Calu3 (cell line): ENCODE results near the gene LAMA2. TPM values are rescaled to one million over a fixed set of nuclear protein-coding genes. Genes with fewer than 3 reads are reported as not detected.

ENCODE experiments used
- BruUV-seq: library from RNA; stranded (reverse); fragments of 400-500 nt; replicated peaks from 2 replicates; lab custom pipeline; 2021; lab: Mats Ljungman, UMichigan
- CTCF ChIA-PET: fragments of 300-600 bp; sonication (Branson Sonifier 250); formaldehyde crosslinking; loops from one replicate; lab custom pipeline; 2022; ENCODE audit warnings: antibody characterized with exemption; lab: Charles Lee
- DNase-seq: peaks from one replicate; pipeline ENCODE4 v3.0.0; 2022
- H3K27ac Mint-ChIP-seq: one replicate; pipeline ENCODE4 v1.8.0; 2022; ENCODE audit warnings: mixed read lengths; ENCODE audit not compliant: unreplicated experiment
- H3K27me3 Mint-ChIP-seq: one replicate; pipeline ENCODE4 v1.8.0; 2022; ENCODE audit warnings: mixed read lengths; ENCODE audit not compliant: unreplicated experiment
- H3K36me3 Mint-ChIP-seq: one replicate; pipeline ENCODE4 v1.8.0; 2022; ENCODE audit warnings: mild to moderate bottlenecking, moderate library complexity, mixed read lengths; ENCODE audit not compliant: insufficient read depth, unreplicated experiment
- H3K4me1 Mint-ChIP-seq: one replicate; pipeline ENCODE4 v1.8.0; 2022; ENCODE audit warnings: mild to moderate bottlenecking, low read depth, mixed read lengths; ENCODE audit not compliant: unreplicated experiment
- H3K4me3 Mint-ChIP-seq: one replicate; pipeline ENCODE4 v1.8.0; 2022; ENCODE audit warnings: mild to moderate bottlenecking, low read depth, moderate library complexity, mixed read lengths; ENCODE audit not compliant: unreplicated experiment
- H3K9me3 Mint-ChIP-seq: one replicate; pipeline ENCODE4 v1.8.0; 2022; ENCODE audit warnings: low read depth, mixed read lengths; ENCODE audit not compliant: unreplicated experiment
- intact Hi-C: fragments of 100-400 bp; cut with micrococcal nuclease; formaldehyde crosslinking; loops from one replicate; pipeline ENCODE4 v1.10.0; 2022; ENCODE audit not compliant: unreplicated experiment
- total RNA-seq: library from RNA; stranded (reverse); gene quantifications from 2 replicates; pipeline ENCODE4 v1.2.3, GENCODE V29; 2022
- TF ChIP-seq, protein P1 (sequence below): fragments of 200-600 bp; IDR thresholded peaks from one replicate; pipeline ENCODE4 v1.8.0; 2022; ENCODE audit warnings: antibody characterized with exemption; ENCODE audit not compliant: unreplicated experiment

Gene LAMA2
- total RNA-seq, 1 experiment from 2014 or later: 0.80 TPM

- Mint-ChIP-seq H3K9me3 (no peaks in the 10 kb centered on the region), H3K36me3 (no peaks in the 10 kb centered on the region), H3K4me3 (no peak overlapping the region), H3K27ac (no peak overlapping the region), H3K4me1 (no peaks in the 10 kb centered on the region), H3K27me3 (no peaks in the 10 kb centered on the region)
- TF ChIP-seq, protein P1, sequence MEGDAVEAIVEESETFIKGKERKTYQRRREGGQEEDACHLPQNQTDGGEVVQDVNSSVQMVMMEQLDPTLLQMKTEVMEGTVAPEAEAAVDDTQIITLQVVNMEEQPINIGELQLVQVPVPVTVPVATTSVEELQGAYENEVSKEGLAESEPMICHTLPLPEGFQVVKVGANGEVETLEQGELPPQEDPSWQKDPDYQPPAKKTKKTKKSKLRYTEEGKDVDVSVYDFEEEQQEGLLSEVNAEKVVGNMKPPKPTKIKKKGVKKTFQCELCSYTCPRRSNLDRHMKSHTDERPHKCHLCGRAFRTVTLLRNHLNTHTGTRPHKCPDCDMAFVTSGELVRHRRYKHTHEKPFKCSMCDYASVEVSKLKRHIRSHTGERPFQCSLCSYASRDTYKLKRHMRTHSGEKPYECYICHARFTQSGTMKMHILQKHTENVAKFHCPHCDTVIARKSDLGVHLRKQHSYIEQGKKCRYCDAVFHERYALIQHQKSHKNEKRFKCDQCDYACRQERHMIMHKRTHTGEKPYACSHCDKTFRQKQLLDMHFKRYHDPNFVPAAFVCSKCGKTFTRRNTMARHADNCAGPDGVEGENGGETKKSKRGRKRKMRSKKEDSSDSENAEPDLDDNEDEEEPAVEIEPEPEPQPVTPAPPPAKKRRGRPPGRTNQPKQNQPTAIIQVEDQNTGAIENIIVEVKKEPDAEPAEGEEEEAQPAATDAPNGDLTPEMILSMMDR: no peak
- no TSS peak for BruUV-seq
- no peak for DNase-seq
- CTCF ChIA-PET: no interaction called here
- intact Hi-C loops: no loop called here
Observed at GRCh38 chr6:129194306-129194941, 311.5 kb downstream of the LAMA2 start.

- intact Hi-C loops: no loop called here
Observed at GRCh38 chr6:129195161-129195560, 312.2 kb downstream of the LAMA2 start.

DNA sequence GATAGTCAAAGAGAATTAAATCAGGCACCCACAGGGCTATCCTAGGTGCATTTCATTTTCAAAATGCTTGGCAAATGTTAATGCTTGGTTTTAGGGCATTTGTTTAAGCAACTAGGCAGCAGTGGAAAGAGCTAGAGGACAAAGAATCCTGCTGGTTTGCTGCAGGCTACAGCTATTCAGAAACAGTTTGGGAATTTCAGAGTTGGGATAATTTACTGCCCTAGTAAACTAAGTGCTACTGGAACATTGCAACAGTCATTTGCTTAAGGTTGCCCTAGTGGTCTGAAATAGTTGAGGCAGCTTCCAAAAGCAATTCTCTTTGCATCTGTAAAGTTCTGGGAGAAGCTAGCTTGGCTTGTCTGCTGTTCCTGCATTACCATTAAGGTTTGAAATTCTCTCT lies 312.7 kb downstream of the LAMA2 start:
- CTCF ChIA-PET: no interaction called here
- intact Hi-C loops: no loop called here
- H3K36me3 Mint-ChIP-seq: no peaks in the 10 kb centered on the region
- H3K4me1 Mint-ChIP-seq: no peaks in the 10 kb centered on the region
- BruUV-seq: no TSS peak
- no peaks in the 10 kb centered on the region for H3K27me3 Mint-ChIP-seq
- TF ChIP-seq, protein P1: no peak
- H3K9me3 Mint-ChIP-seq: no peaks in the 10 kb centered on the region
- no peak for DNase-seq
- no peak overlapping the region for H3K27ac Mint-ChIP-seq
- H3K4me3 Mint-ChIP-seq: no peak overlapping the region

More at GRCh38 chr6:129195161-129195560, 312.2 kb downstream of the LAMA2 start:
- CTCF ChIA-PET: no interaction called here
- Mint-ChIP-seq H3K36me3 (no peaks in the 10 kb centered on the region), H3K4me1 (no peaks in the 10 kb centered on the region), H3K4me3 (no peak overlapping the region), H3K27me3 (no peaks in the 10 kb centered on the region), H3K27ac (no peak overlapping the region), H3K9me3 (no peaks in the 10 kb centered on the region)
- no TSS peak for BruUV-seq
- DNase-seq: no peak
- TF ChIP-seq, protein P1: no peak

- intact Hi-C loops: no loop called here
- TF ChIP-seq, protein P1: no peak
- no peaks in the 10 kb centered on the region for H3K9me3 Mint-ChIP-seq
- BruUV-seq: no TSS peak
- H3K4me3 Mint-ChIP-seq: no peak overlapping the region
- CTCF ChIA-PET: no interaction called here
- no peaks in the 10 kb centered on the region for H3K36me3 Mint-ChIP-seq
- no peaks in the 10 kb centered on the region for H3K4me1 Mint-ChIP-seq
- no peak overlapping the region for H3K27ac Mint-ChIP-seq
- DNase-seq: no peak
- H3K27me3 Mint-ChIP-seq: no peaks in the 10 kb centered on the region
Observed at GRCh38 chr6:129197154-129197553, 314.2 kb downstream of the LAMA2 start.
